ENCODE data around the gene TUBB1.

DNA sequence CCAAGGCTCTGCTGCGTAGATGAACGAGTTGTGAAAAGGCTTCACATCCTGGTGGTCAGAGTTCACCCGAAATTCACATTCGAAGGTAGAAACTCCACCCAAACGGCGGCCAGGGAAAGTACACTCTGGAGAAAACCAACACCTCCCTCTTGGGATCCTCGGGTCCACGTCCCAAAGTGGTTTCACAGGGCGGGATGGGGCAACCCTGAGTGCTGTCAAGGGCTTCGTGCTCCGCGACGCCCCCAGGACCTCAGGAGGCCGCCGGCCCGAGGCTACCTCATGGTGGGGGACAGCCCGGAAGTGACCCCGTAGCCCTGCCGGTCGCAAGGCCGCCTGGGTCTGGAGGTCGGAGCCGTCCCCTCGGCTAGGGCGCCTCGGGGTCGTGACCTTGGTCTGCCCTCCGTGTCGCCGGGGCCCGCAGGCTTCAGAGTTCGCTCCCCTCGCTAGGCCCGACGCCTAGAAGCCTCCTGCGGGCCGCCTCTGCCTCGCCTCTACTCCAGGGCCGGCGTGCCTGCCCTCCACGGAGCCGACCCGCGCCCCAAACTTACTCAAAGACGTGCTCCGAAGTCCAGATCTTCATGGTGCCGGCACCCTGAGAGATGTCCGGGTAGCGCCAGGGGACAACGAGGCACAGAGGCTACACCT, 23.0 kb downstream of the TUBB1 start, which contains the start of gene PRELID3B:
- TF ChIP-seq, protein P1, sequence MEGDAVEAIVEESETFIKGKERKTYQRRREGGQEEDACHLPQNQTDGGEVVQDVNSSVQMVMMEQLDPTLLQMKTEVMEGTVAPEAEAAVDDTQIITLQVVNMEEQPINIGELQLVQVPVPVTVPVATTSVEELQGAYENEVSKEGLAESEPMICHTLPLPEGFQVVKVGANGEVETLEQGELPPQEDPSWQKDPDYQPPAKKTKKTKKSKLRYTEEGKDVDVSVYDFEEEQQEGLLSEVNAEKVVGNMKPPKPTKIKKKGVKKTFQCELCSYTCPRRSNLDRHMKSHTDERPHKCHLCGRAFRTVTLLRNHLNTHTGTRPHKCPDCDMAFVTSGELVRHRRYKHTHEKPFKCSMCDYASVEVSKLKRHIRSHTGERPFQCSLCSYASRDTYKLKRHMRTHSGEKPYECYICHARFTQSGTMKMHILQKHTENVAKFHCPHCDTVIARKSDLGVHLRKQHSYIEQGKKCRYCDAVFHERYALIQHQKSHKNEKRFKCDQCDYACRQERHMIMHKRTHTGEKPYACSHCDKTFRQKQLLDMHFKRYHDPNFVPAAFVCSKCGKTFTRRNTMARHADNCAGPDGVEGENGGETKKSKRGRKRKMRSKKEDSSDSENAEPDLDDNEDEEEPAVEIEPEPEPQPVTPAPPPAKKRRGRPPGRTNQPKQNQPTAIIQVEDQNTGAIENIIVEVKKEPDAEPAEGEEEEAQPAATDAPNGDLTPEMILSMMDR (IDR thresholded peaks at IDR 0.05) = no peak
- TF ChIP-seq POLR2AphosphoS5 (IDR thresholded peaks at IDR 0.05) (no peak), POLR2A (IDR thresholded peaks at IDR 0.05) (no peak), EP300 (IDR thresholded peaks at IDR 0.05) (no peak)

All from suprapubic skin (tissue), 4 donors.